MCF 10A (cell line): ENCODE data around the gene CD3D. TPM values are rescaled to one million over a fixed set of nuclear protein-coding genes. Genes with fewer than 3 reads are reported as not detected.
A peak's percentile ranks its signal among the peaks of the same experiment; 100 is the strongest.

Source experiments
- BruUV-seq: library from RNA; stranded (reverse); fragments of 400-500 nt; replicated peaks from 2 replicates; lab custom pipeline; 2021; lab: Mats Ljungman, UMichigan
- CTCF ChIA-PET: fragments of 300-600 bp; sonication (Branson Sonifier 250); formaldehyde crosslinking; extraction: SDS; loops from one replicate; lab custom pipeline; 2021; ENCODE audit warnings: antibody characterized with exemption, inconsistent platforms; lab: Yijun Ruan, JAX
- POLR2A ChIA-PET: fragments of 300-600, 350-650 bp; sonication (Branson Sonifier 250); formaldehyde crosslinking; extraction: SDS; loops from one replicate; lab custom pipeline; 2020; ENCODE audit warnings: antibody characterized with exemption, inconsistent platforms; lab: Yijun Ruan, JAX
- DNase-seq: peaks from one replicate; pipeline ENCODE4 v3.0.0-alpha.2; 2018; ENCODE audit not compliant: unreplicated experiment
- H3K27ac Mint-ChIP-seq: one replicate; pipeline ENCODE4 v1.8.0; 2022; ENCODE audit warnings: mild to moderate bottlenecking, low read depth, mixed read lengths; ENCODE audit not compliant: unreplicated experiment
- H3K27me3 Mint-ChIP-seq: one replicate; pipeline ENCODE4 v1.8.0; 2022; ENCODE audit warnings: mixed read lengths; ENCODE audit not compliant: insufficient read depth, unreplicated experiment
- H3K36me3 Mint-ChIP-seq: one replicate; pipeline ENCODE4 v1.8.0; 2022; ENCODE audit warnings: mild to moderate bottlenecking, moderate library complexity, mixed read lengths; ENCODE audit not compliant: insufficient read depth, unreplicated experiment
- H3K4me1 Mint-ChIP-seq: one replicate; pipeline ENCODE4 v1.8.0; 2022; ENCODE audit warnings: mixed read lengths; ENCODE audit not compliant: insufficient read depth, unreplicated experiment
- H3K4me3 Mint-ChIP-seq: one replicate; pipeline ENCODE4 v1.8.0; 2022; ENCODE audit warnings: mild to moderate bottlenecking, moderate library complexity, mixed read lengths; ENCODE audit not compliant: unreplicated experiment
- H3K9me3 Mint-ChIP-seq: one replicate; pipeline ENCODE4 v1.8.0; 2022; ENCODE audit warnings: mixed read lengths; ENCODE audit not compliant: unreplicated experiment
- intact Hi-C: fragments of 100-400 bp; cut with micrococcal nuclease; formaldehyde crosslinking; loops from 2 replicates; pipeline ENCODE4 v1.14.1; 2022
- total RNA-seq: library from RNA; stranded (reverse); gene quantifications from 2 replicates; pipeline ENCODE4 v1.2.3, GENCODE V29; 2022
- TF ChIP-seq, protein P1 (sequence below): fragments of 200-600 bp; IDR thresholded peaks from one replicate; pipeline ENCODE4 v1.8.0; 2022; ENCODE audit warnings: antibody characterized with exemption, mild to moderate bottlenecking; ENCODE audit not compliant: unreplicated experiment

CD3D gene
- total RNA-seq, 1 experiment from 2014 or later: not detected

DNA sequence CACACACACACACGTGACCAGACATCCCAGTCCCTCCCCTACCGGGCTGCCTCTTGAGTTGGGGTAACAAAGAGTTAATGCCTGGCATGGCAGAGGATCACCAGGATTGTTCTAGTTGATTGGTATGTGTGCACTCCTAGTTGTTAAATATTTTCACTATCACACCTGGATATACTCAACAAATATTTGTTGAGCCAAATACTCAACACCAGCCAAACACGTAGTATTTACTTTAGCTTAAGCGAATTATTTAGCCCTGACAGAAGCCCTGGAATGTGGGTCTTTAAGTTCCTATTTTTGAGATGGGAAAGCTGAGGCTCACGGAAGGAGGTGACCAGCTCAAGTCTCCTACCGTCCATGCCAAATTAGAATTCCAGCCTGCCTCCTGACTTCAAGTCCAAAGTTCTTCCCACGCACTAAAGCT is 27.5 kb downstream of the CD3D start:
- ChIA-PET POLR2A (no interaction called here), CTCF (interaction anchor here (1.0 kb wide), 1 partner anchor 20 kb away, joined by 5 read pairs; no protein-coding TSS in a partner anchor)
- no TSS peak for BruUV-seq
- no peak for DNase-seq
- no peaks in the 10 kb centered on the region for H3K9me3 Mint-ChIP-seq
- H3K4me3 Mint-ChIP-seq: no peak overlapping the region
- peaks cover 17% of the 10 kb centered on the region for H3K27me3 Mint-ChIP-seq
- no peaks in the 10 kb centered on the region for H3K36me3 Mint-ChIP-seq
- peaks cover 13% of the 10 kb centered on the region for H3K4me1 Mint-ChIP-seq
- no peak overlapping the region for H3K27ac Mint-ChIP-seq
- TF ChIP-seq, protein P1, sequence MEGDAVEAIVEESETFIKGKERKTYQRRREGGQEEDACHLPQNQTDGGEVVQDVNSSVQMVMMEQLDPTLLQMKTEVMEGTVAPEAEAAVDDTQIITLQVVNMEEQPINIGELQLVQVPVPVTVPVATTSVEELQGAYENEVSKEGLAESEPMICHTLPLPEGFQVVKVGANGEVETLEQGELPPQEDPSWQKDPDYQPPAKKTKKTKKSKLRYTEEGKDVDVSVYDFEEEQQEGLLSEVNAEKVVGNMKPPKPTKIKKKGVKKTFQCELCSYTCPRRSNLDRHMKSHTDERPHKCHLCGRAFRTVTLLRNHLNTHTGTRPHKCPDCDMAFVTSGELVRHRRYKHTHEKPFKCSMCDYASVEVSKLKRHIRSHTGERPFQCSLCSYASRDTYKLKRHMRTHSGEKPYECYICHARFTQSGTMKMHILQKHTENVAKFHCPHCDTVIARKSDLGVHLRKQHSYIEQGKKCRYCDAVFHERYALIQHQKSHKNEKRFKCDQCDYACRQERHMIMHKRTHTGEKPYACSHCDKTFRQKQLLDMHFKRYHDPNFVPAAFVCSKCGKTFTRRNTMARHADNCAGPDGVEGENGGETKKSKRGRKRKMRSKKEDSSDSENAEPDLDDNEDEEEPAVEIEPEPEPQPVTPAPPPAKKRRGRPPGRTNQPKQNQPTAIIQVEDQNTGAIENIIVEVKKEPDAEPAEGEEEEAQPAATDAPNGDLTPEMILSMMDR: no peak
- intact Hi-C loops: no loop called here

DNA sequence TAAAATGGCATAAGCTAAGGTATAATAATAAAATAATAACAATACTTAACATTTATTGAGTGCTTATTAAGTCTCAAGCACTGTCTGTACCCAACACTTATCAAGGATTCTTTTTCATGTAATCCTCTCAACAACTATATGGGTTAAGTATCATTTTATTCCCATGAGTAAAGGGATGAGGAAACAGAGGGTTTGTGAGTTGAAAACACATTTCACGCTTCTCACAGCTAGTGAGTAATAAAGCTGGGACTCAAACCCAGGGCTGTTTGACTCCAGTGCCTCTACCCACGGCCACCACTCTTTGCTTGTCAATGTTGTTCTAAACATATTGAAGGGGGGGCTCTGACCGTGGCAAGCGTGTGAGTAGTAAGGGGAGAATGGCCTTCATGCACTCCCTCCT is 29.3 kb downstream of the CD3D start:
- ChIA-PET CTCF (no interaction called here), POLR2A (no interaction called here)
- intact Hi-C loops: no loop called here

DNA sequence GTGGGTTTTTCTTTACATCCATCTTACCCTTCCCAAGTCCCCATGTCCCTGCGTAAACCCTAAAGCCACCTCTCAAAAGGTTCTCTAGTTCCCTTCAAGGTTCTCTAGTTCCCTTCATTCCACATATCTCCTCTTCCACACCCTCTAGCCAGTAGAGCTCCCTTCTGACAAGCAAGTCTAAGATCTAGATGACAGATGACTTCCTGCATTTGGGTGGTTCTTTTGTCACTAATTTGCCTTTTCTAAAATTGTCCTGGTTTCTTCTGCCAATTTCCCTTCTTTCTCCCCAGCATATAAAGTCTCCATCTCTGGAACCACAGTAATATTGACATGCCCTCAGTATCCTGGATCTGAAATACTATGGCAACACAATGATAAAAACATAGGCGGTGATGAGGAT is 30.2 kb downstream of the CD3D start:
- Mint-ChIP-seq H3K9me3 (no peaks in the 10 kb centered on the region), H3K4me1 (peaks cover 13% of the 10 kb centered on the region), H3K4me3 (no peak overlapping the region), H3K36me3 (no peaks in the 10 kb centered on the region), H3K27me3 (peaks cover 17% of the 10 kb centered on the region), H3K27ac (no peak overlapping the region)
- no peak for DNase-seq
- intact Hi-C loops: no loop called here
- CTCF ChIA-PET: interaction anchor here (1.1 to 2.0 kb wide), 3 partner anchors 17 to 141 kb away, joined by 3 to 9 read pairs (median 7); no protein-coding TSS in a partner anchor
- TF ChIP-seq, protein P1: no peak
- BruUV-seq: no TSS peak
- POLR2A ChIA-PET: interaction anchor here (0.9 kb wide), 1 partner anchor 17 kb away, joined by 3 read pairs; no protein-coding TSS in a partner anchor

More for the DNA sequence above, 29.3 kb downstream of the CD3D start:
- Mint-ChIP-seq H3K27ac (no peak overlapping the region), H3K27me3 (peaks cover 17% of the 10 kb centered on the region), H3K4me3 (no peak overlapping the region), H3K9me3 (no peaks in the 10 kb centered on the region), H3K36me3 (no peaks in the 10 kb centered on the region), H3K4me1 (peaks cover 13% of the 10 kb centered on the region)
- no TSS peak for BruUV-seq
- no peak for DNase-seq
- TF ChIP-seq, protein P1: no peak

DNA sequence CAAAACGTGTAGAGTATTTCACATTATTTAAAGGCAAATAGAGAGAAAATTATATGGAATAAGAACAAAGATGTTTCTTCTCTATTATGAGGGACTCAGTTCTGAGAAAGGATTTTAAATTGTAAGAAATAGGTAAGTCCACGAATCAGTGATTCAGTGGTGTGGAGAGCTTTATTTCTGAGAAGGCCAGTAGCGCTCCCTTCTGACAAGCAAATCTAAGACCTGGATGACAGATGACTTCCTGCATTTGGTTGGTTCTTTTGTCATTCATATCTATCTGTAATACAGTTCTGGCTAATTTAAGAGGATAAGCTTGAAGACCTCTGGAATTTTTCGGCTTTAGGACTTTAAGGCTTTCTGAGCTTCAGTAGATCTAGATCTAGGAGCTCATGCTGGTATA is 31.0 kb downstream of the CD3D start:
- Mint-ChIP-seq H3K27ac (no peak overlapping the region), H3K4me3 (no peak overlapping the region), H3K27me3 (peaks cover 17% of the 10 kb centered on the region), H3K36me3 (no peaks in the 10 kb centered on the region), H3K9me3 (no peaks in the 10 kb centered on the region), H3K4me1 (peaks cover 7% of the 10 kb centered on the region)
- no TSS peak for BruUV-seq
- POLR2A ChIA-PET: interaction anchor here (0.6 to 1.0 kb wide), 3 partner anchors 11 to 478 kb away, joined by 3 to 5 read pairs (median 3); no protein-coding TSS in a partner anchor
- intact Hi-C loops: no loop called here
- peak; percentile 2 for DNase-seq
- CTCF ChIA-PET: interaction anchor here (0.6 to 2.0 kb wide), 6 partner anchors 16 to 1051 kb away, joined by 3 to 9 read pairs (median 3); no protein-coding TSS in a partner anchor
- TF ChIP-seq, protein P1: no peak
